Transverse colon (tissue), 4 donors: ENCODE measurements around the gene AEBP2. TPM values are rescaled to one million over a fixed set of nuclear protein-coding genes. Genes with fewer than 3 reads are reported as not detected.

Source experiments
- DNase-seq: peaks from one replicate; pipeline ENCODE4 v3.0.0-alpha.2; 2019
- H3K27ac ChIP-seq, 4 donors: fragments of 200-600 bp; sonication (generic); 2 replicates each; pipeline ENCODE4 v1.5.1; 2016 to 2018; ENCODE audit warnings: inconsistent platforms in 4 of 4
- H3K27me3 ChIP-seq: fragments of 200-600 bp; sonication (generic); 2 replicates; pipeline ENCODE4 v1.5.1; 2017; ENCODE audit warnings: inconsistent platforms
- H3K36me3 ChIP-seq, 4 donors: fragments of 200-600 bp; sonication (generic); 2 replicates each; pipeline ENCODE4 v1.5.1; 2017 to 2019; ENCODE audit warnings: inconsistent platforms in 4 of 4
- H3K4me1 ChIP-seq, 4 donors: fragments of 200-600 bp; sonication (generic); 2 replicates each; pipeline ENCODE4 v1.5.1; 2017 to 2020; ENCODE audit warnings: inconsistent platforms in 4 of 4
- H3K4me3 ChIP-seq, 4 donors: fragments of 200-600 bp; sonication (generic); 1 replicate in 1 of 4; 2 replicates in 3 of 4; pipeline versions ENCODE4 v1.5.1 to v1.6.1; 2017 to 2019; ENCODE audit warnings: inconsistent platforms in 4 of 4
- H3K9me3 ChIP-seq, 2 donors: fragments of 200-600 bp; sonication (generic); 2 replicates each; pipeline ENCODE4 v1.5.1; 2017 to 2019; ENCODE audit warnings: inconsistent platforms in 2 of 2
- CTCF ChIP-seq, 5 experiments: fragments of 200-600 bp in 3 of 5; fragments of 450-650 bp in 2 of 5; sonication (generic) in 3 of 5; IDR thresholded peaks; 1 replicate in 2 of 5; 2 replicates in 3 of 5; pipeline ENCODE4 v1.5.1; 2016 to 2017; ENCODE audit warnings: antibody characterized with exemption in 5 of 5, inconsistent platforms in 3 of 5, mild to moderate bottlenecking in 2 of 5, moderate library complexity in 1 of 5
- EP300 ChIP-seq: sonication (generic); formaldehyde crosslinking; IDR thresholded peaks from one replicate; pipeline ENCODE4 v1.6.1; 2017; ENCODE audit warnings: antibody characterized with exemption, low read depth
- POLR2A ChIP-seq: fragments of 450-650 bp; IDR thresholded peaks from one replicate; pipeline ENCODE4 v1.6.1; 2016; ENCODE audit warnings: antibody characterized with exemption, mild to moderate bottlenecking, moderate library complexity
- POLR2AphosphoS5 ChIP-seq, 3 donors: sonication (generic); formaldehyde crosslinking; IDR thresholded peaks; one replicate each; pipeline ENCODE4 v1.6.1; 2016; ENCODE audit warnings: antibody characterized with exemption in 3 of 3
- WGBS, 2 donors: methylation state at CpG; one replicate each; pipeline ENCODE4 v1.1.5; 2018; ENCODE audit warnings: low coverage in 1 of 2; 5-methylcytosine and 5-hydroxymethylcytosine counted together
- in situ Hi-C, 4 donors: fragments of 200-750 bp; cut with MboI; loops; one replicate each; pipeline versions ENCODE4 v1.15.0 to v1.15.1; 2017; ENCODE audit warnings: low sequenced_read_pairs in 3 of 4, low pct_ligation_motif_present in 1 of 4, low pct_unique_long_range_greater_than_20kb in 1 of 4
- intact Hi-C: fragments of 100-400 bp; cut with DNase I; formaldehyde crosslinking; loops from one replicate; pipeline ENCODE4 v1.15.1; 2023; ENCODE audit warnings: low total_unique reads
- total RNA-seq, 4 donors: library from RNA; depleted of rRNA; stranded (reverse); fragments of >200 nt; gene quantifications; one replicate each; pipeline ENCODE4 v1.1.0, GENCODE V29; 2016

The AEBP2 gene
- total RNA-seq, 4 donors from 2014 or later, result 12.5 to 37.3 (median 32.2) TPM

GRCh38 chr12:19483727-19484126 is 44.4 kb downstream of the AEBP2 start:
- intact Hi-C loops, result no loop called here
- H3K4me1 ChIP-seq, result peaks cover 0 to 11% (median 0%) of the 10 kb centered on the region in 4 donors
- H3K27me3 ChIP-seq, result no peaks in the 10 kb centered on the region
- H3K4me3 ChIP-seq, result no peak overlapping the region
- TF ChIP-seq EP300, result no peak
- TF ChIP-seq CTCF (IDR thresholded peaks at IDR 0.05), result no peak
- no peak for TF ChIP-seq POLR2A
- TF ChIP-seq POLR2AphosphoS5 (IDR thresholded peaks at IDR 0.05), result no peak
- H3K9me3 ChIP-seq, result peaks cover 10 to 11% of the 10 kb centered on the region in 2 donors
- in situ Hi-C loops, result no loop called here
- H3K27ac ChIP-seq, result no peak overlapping the region
- WGBS, 2 donors, result 81 to 86% methylated on average over 4 of the region's 4 CpGs
- DNase-seq, result no peak
- H3K36me3 ChIP-seq, result peaks cover 0 to 11% (median 0%) of the 10 kb centered on the region in 4 donors

- in situ Hi-C loops (no loop called here), intact Hi-C loops (no loop called here)
- H3K9me3 ChIP-seq, result peaks cover 9 to 10% of the 10 kb centered on the region in 2 donors
- no peak overlapping the region for H3K4me3 ChIP-seq
- peaks cover 0 to 11% (median 0%) of the 10 kb centered on the region in 4 donors for H3K4me1 ChIP-seq
- H3K27me3 ChIP-seq, result no peaks in the 10 kb centered on the region
- TF ChIP-seq POLR2AphosphoS5 (IDR thresholded peaks at IDR 0.05), result no peak
- no peak for TF ChIP-seq EP300
- no peak for TF ChIP-seq POLR2A
- TF ChIP-seq CTCF (IDR thresholded peaks at IDR 0.05), result no peak
- peaks cover 0 to 10% (median 0%) of the 10 kb centered on the region in 4 donors for H3K36me3 ChIP-seq
- H3K27ac ChIP-seq, result no peak overlapping the region
- no peak for DNase-seq
- WGBS, 2 donors, result 84 to 90% methylated on average over 3 of the region's 3 CpGs
These were observed 45.4 kb downstream of the AEBP2 start for GRCh38 chr12:19484738-19485137.

GRCh38 chr12:19485240-19485639 is 45.9 kb downstream of the AEBP2 start:
- intact Hi-C loops, result no loop called here
- in situ Hi-C loops, result no loop called here
- DNase-seq, result no peak
- TF ChIP-seq POLR2AphosphoS5 (IDR thresholded peaks at IDR 0.05), result no peak
- no peak for TF ChIP-seq EP300
- TF ChIP-seq POLR2A, result no peak
- no peak for TF ChIP-seq CTCF (IDR thresholded peaks at IDR 0.05)
- 86 to 88% methylated on average over 6 of the region's 6 CpGs for WGBS, 2 donors
- H3K9me3 ChIP-seq, result peaks cover 4 to 5% of the 10 kb centered on the region in 2 donors
- peaks cover 0 to 5% (median 0%) of the 10 kb centered on the region in 4 donors for H3K36me3 ChIP-seq
- no peak overlapping the region for H3K4me3 ChIP-seq
- no peaks in the 10 kb centered on the region for H3K27me3 ChIP-seq
- H3K4me1 ChIP-seq, result peaks cover 0 to 11% (median 0%) of the 10 kb centered on the region in 4 donors
- H3K27ac ChIP-seq, result no peak overlapping the region

GRCh38 chr12:19489168-19489567 is 49.9 kb downstream of the AEBP2 start:
- intact Hi-C loops, result no loop called here
- no peak for TF ChIP-seq CTCF (IDR thresholded peaks at IDR 0.05)
- 90 to 100% methylated on average over 1 to 4 of the region's 4 CpGs for WGBS, 2 donors

More at GRCh38 chr12:19489168-19489567, 49.9 kb downstream of the AEBP2 start:
- no peaks in the 10 kb centered on the region for H3K4me1 ChIP-seq
- no peaks in the 10 kb centered on the region for H3K36me3 ChIP-seq
- in situ Hi-C loops, result no loop called here
- H3K4me3 ChIP-seq, result no peak overlapping the region
- DNase-seq, result no peak
- H3K27me3 ChIP-seq, result no peaks in the 10 kb centered on the region
- H3K27ac ChIP-seq, result no peak overlapping the region
- no peaks in the 10 kb centered on the region for H3K9me3 ChIP-seq
